K562 (cell line): ENCODE results near the gene ARF1. TPM values are rescaled to one million over a fixed set of nuclear protein-coding genes. Genes with fewer than 3 reads are reported as not detected.
A peak's percentile ranks its signal among the peaks of the same experiment; 100 is the strongest.

ENCODE experiments used
- ATAC-seq: fragments of 200-7000 bp; cut with Tn5 transposase; 3 replicates; pipeline ENCODE4 v1.9.1; 2020; ENCODE audit warnings: moderate library complexity
- BruUV-seq: library from RNA; stranded (reverse); fragments of 400-500 nt; replicated peaks from 2 replicates; lab custom pipeline; 2021; lab: Mats Ljungman, UMichigan
- CTCF ChIA-PET: fragments of 300-600 bp; formaldehyde crosslinking; extraction: SDS; loops from one replicate; lab custom pipeline; 2021; ENCODE audit warnings: low intra/inter-chr PET ratio; lab: Yijun Ruan, JAX
- POLR2A ChIA-PET: fragments of 300-600, 350-650 bp; sonication (Branson Sonifier 250); formaldehyde crosslinking; extraction: SDS; loops from one replicate; lab custom pipeline; 2021; ENCODE audit warnings: antibody characterized with exemption, inconsistent platforms; lab: Yijun Ruan, JAX
- DNase-seq, 4 experiments: peaks; one replicate each; pipeline versions ENCODE4 v3.0.0 to v3.0.0-alpha.2; 2011 to 2018; ENCODE audit warnings: low spot score in 3 of 4, mixed read lengths in 3 of 4; ENCODE audit errors: extremely low read depth in 1 of 4
- FAIRE-seq: peaks from 2 replicates; lab custom pipeline; 2011; peaks lifted over from hg19 to GRCh38; lab: Jason Lieb, UNC
- H2AFZ ChIP-seq: 2 replicates; pipeline ENCODE4 v1.6.0; 2011; ENCODE audit warnings: low read depth, low read length, control low read depth, inconsistent platforms
- H3K27ac ChIP-seq: fragments of 200-600 bp; 3 replicates; pipeline ENCODE4 v1.8.0; 2011; ENCODE audit warnings: low read depth, mild to moderate bottlenecking, control low read depth, inconsistent platforms, low read length, moderate library complexity, mixed read lengths; ENCODE audit errors: extremely low read depth
- H3K27me3 ChIP-seq, 2 experiments: fragments of 300-600 bp in 1 of 2; 2 replicates in 1 of 2; 3 replicates in 1 of 2; pipeline versions ENCODE4 v1.6.0 to v1.8.0; 2011; ENCODE audit warnings: inconsistent platforms in 2 of 2, low read length in 2 of 2, mild to moderate bottlenecking in 1 of 2, mixed read lengths in 1 of 2, moderate library complexity in 1 of 2; ENCODE audit not compliant: control insufficient read depth in 2 of 2, insufficient read depth in 2 of 2
- H3K36me3 ChIP-seq: fragments of 300-600 bp; 3 replicates; pipeline ENCODE4 v1.8.0; 2011; ENCODE audit warnings: mild to moderate bottlenecking, low read length, inconsistent platforms; ENCODE audit not compliant: control insufficient read depth, insufficient read depth
- H3K4me1 ChIP-seq, 2 experiments: fragments of 200-600 bp in 1 of 2; replicated peaks in 1 of 2; 2 replicates in 1 of 2; 3 replicates in 1 of 2; pipeline versions ENCODE4 v1.5.1 to v1.8.0; 2011; ENCODE audit warnings: inconsistent platforms in 2 of 2, low read length in 2 of 2, mild to moderate bottlenecking in 1 of 2, mixed read lengths in 1 of 2, moderate library complexity in 1 of 2; ENCODE audit not compliant: control insufficient read depth in 2 of 2, insufficient read depth in 2 of 2
- H3K4me2 ChIP-seq: 2 replicates; pipeline ENCODE4 v1.6.1; 2011; ENCODE audit warnings: low read length, control low read depth, inconsistent platforms, mixed read lengths; ENCODE audit not compliant: insufficient read depth
- H3K4me3 ChIP-seq: fragments of 200-600 bp; sonication (generic), shearing (Covaris generic); 2 replicates; pipeline ENCODE4 v1.5.1; 2016; ENCODE audit warnings: control low read depth, inconsistent platforms
- H3K79me2 ChIP-seq: fragments of 200-600 bp; 3 replicates; pipeline ENCODE4 v1.8.0; 2011; ENCODE audit warnings: low read length, inconsistent platforms; ENCODE audit not compliant: control insufficient read depth, insufficient read depth
- H3K9ac ChIP-seq, 2 experiments: 2 replicates each; pipeline versions ENCODE4 v1.6.0 to v1.6.1; 2011; ENCODE audit warnings: low read depth in 2 of 2, low read length in 2 of 2, control low read depth in 1 of 2, inconsistent platforms in 1 of 2, mild to moderate bottlenecking in 1 of 2, mixed read lengths in 1 of 2; ENCODE audit not compliant: insufficient read depth in 1 of 2
- H3K9me1 ChIP-seq: one replicate; pipeline ENCODE4 v1.6.0; 2011; ENCODE audit warnings: inconsistent platforms, mild to moderate bottlenecking, low read length, moderate library complexity; ENCODE audit not compliant: control insufficient read depth, insufficient read depth
- H3K9me3 ChIP-seq: replicated peaks from 2 replicates; pipeline ENCODE4 v1.5.1; 2011; ENCODE audit warnings: low read depth, low read length, inconsistent platforms; ENCODE audit not compliant: control insufficient read depth, insufficient read depth
- H4K20me1 ChIP-seq: replicated peaks from 2 replicates; pipeline ENCODE4 v1.6.1; 2011; ENCODE audit warnings: low read length, inconsistent platforms, mixed read lengths; ENCODE audit not compliant: control insufficient read depth, insufficient read depth
- ASH1L ChIP-seq: fragments of 450-650 bp; IDR thresholded peaks from 2 replicates; pipeline ENCODE4 v1.6.1; 2018; ENCODE audit warnings: borderline replicate concordance, mild to moderate bottlenecking, low read depth; ENCODE audit not compliant: partially characterized antibody
- ATF4 ChIP-seq: fragments of 450-650 bp; formaldehyde crosslinking; IDR thresholded peaks from 2 replicates; pipeline ENCODE4 v1.4.0; 2022; ENCODE audit warnings: mild to moderate bottlenecking, moderate library complexity
- HEY1 ChIP-seq: fragments of 250-450 bp; sonication (Bioruptor Pico); IDR thresholded peaks from 2 replicates; pipeline ENCODE4 v1.5.0; 2020; ENCODE audit warnings: mild to moderate bottlenecking, moderate library complexity, borderline replicate concordance
- KDM1A ChIP-seq, 2 experiments: fragments of 450-650 bp; IDR thresholded peaks; 2 replicates each; pipeline ENCODE4 v1.6.1; 2016; ENCODE audit warnings: mild to moderate bottlenecking in 2 of 2
- KDM5B ChIP-seq: fragments of 200-600 bp; sonication (generic); IDR thresholded peaks from 2 replicates; pipeline ENCODE4 v1.6.1; 2012; ENCODE audit warnings: low read depth, mild to moderate bottlenecking, moderate library complexity, low read length, control low read depth, inconsistent platforms; ENCODE audit not compliant: insufficient replicate concordance
- SFPQ ChIP-seq: fragments of 200-400 bp; formaldehyde crosslinking; IDR thresholded peaks from 2 replicates; pipeline ENCODE4 v1.6.1; 2017; ENCODE audit warnings: mild to moderate bottlenecking, low read depth, low read length, moderate library complexity
- TEAD4 ChIP-seq, 2 experiments: sonication (generic) in 1 of 2; formaldehyde crosslinking in 1 of 2; IDR thresholded peaks; 2 replicates each; pipeline versions ENCODE4 v1.6.1 to v1.8.0; 2012 to 2022; ENCODE audit warnings: borderline replicate concordance in 1 of 2, inconsistent platforms in 1 of 2, low read length in 1 of 2, mild to moderate bottlenecking in 1 of 2, missing genetic modification reagents in 1 of 2
- ZNF165 ChIP-seq: fragments of 250-450 bp; sonication (Bioruptor Pico); IDR thresholded peaks from 2 replicates; pipeline ENCODE4 v1.4.0; 2020; ENCODE audit warnings: borderline replicate concordance
- ZNF384 ChIP-seq: IDR thresholded peaks from 2 replicates; pipeline ENCODE4 v1.6.1; 2012; ENCODE audit warnings: low read depth, low read length, improper control_type of control experiment
- WGBS: fragments of 100-300 bp; shearing (Covaris generic); methylation state at CpG from one replicate; pipeline ENCODE4 v1.1.6; 2016; ENCODE audit warnings: low coverage, mixed read lengths; ENCODE audit not compliant: insufficient coverage; ENCODE audit errors: missing lambda C conversion rate; 5-methylcytosine and 5-hydroxymethylcytosine counted together
- in situ Hi-C: fragments of 300-500 bp; cut with MboI; formaldehyde crosslinking; loops from 4 replicates; pipeline ENCODE4 v1.15.0; 2018; ENCODE audit warnings: inconsistent platforms, mixed read lengths
- intact Hi-C: fragments of 100-400 bp; cut with micrococcal nuclease; formaldehyde crosslinking; loops from 2 replicates; pipeline ENCODE4 v1.14.2; 2022
- polyA plus RNA-seq, 8 experiments: library from polyadenylated mRNA; depleted of rRNA in 4 of 8; stranded (reverse) in 5 of 8; unstranded in 3 of 8; fragments of >200 nt; fragmentation: Nextera tagmentation in 2 of 8; fragmentation: Illumina TruSeq in 1 of 8; extraction: Ambion mirVana in 2 of 8; extraction: Trizol in 1 of 8; gene quantifications; 2 replicates each; pipeline versions ENCODE4 v1.2.1 to v1.2.3, GENCODE V29; 2011 to 2014; ENCODE audit warnings: inconsistent platforms in 1 of 8, missing spikeins in 1 of 8
- total RNA-seq, 7 experiments: library from RNA; depleted of rRNA in 6 of 7; stranded (reverse); fragments of >200 nt in 6 of 7; fragmentation: Illumina TruSeq in 2 of 7; extraction: Trizol in 2 of 7; gene quantifications; 2 replicates each; pipeline versions ENCODE4 v1.2.1 to v1.2.3, GENCODE V29; 2011 to 2021; ENCODE audit warnings: low replicate concordance in 1 of 7
- TF ChIP-seq, protein P1 (sequence below): fragments of 250-450 bp; sonication (Bioruptor Pico); IDR thresholded peaks from 2 replicates; pipeline ENCODE4 v1.4.0; 2020; ENCODE audit warnings: mild to moderate bottlenecking, moderate library complexity, borderline replicate concordance

The ARF1 gene
- total and polyA plus RNA-seq, 9 of the 15 experiments (the other 6 are each of a cell fraction or from before 2014, with no cell fraction given): 69.8 to 593 (median 325) TPM

DNA sequence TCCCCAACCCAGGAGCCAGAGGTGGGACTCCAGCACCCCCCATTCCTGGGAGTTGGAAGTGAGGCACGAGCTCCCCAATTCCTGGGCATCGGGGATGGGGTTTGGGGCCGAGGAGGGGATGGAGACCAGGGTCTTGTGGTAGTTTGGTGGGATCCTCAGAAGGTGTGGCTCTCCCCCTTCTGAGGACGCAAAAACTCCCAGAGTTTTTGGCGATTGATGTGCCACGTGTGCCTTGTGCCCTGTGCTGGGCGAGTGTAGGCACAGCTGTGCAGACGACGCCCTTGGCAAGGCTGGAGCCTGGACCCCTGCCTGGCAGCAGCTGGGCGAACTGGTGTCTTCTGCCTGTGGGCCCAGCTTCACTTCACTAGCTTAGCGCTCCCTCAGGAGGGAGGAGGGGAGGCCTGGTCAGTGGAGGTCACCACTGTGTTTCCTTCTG is 60.2 kb downstream of the ARF1 start:
- no peak for ATAC-seq
- H3K9me1 ChIP-seq: peaks cover 24% of the 10 kb centered on the region
- H3K36me3 ChIP-seq: peaks cover 43% of the 10 kb centered on the region; the same call in 2 of the 3 replicates
- no peak for FAIRE-seq
- H3K9ac ChIP-seq: peak overlapping the region; percentile 7 to 98; a peak in 3 of 4 replicates
- intact Hi-C loops (no loop called here), in situ Hi-C loops (no loop called here)
- no peak for DNase-seq
- H3K4me3 ChIP-seq: no peak overlapping the region
- H4K20me1 ChIP-seq: peaks cover 68% of the 10 kb centered on the region
- H2AFZ ChIP-seq: no peak overlapping the region
- H3K4me1 ChIP-seq: peaks cover 61 to 88% of the 10 kb centered on the region in 2 experiments
- H3K27ac ChIP-seq: peak overlapping the region; percentile 8; the same call in 1 of the 3 replicates
- ChIA-PET POLR2A (interaction anchor here (0.7 to 6.0 kb wide), 10 partner anchors 8 to 34 kb away, joined by 3 to 47 read pairs (median 4); partner anchors contain the start of genes IBA57 and MRPL55), CTCF (no interaction called here)
- BruUV-seq: no TSS peak
- H3K79me2 ChIP-seq: peaks cover 76% of the 10 kb centered on the region
- no peaks in the 10 kb centered on the region for H3K27me3 ChIP-seq
- WGBS: 87% methylated on average over 6 of the region's 11 CpGs
- peak overlapping the region; percentile 92; the same call in 1 of the 2 replicates for H3K4me2 ChIP-seq
- no peaks in the 10 kb centered on the region for H3K9me3 ChIP-seq
- TF ChIP-seq, protein P1, sequence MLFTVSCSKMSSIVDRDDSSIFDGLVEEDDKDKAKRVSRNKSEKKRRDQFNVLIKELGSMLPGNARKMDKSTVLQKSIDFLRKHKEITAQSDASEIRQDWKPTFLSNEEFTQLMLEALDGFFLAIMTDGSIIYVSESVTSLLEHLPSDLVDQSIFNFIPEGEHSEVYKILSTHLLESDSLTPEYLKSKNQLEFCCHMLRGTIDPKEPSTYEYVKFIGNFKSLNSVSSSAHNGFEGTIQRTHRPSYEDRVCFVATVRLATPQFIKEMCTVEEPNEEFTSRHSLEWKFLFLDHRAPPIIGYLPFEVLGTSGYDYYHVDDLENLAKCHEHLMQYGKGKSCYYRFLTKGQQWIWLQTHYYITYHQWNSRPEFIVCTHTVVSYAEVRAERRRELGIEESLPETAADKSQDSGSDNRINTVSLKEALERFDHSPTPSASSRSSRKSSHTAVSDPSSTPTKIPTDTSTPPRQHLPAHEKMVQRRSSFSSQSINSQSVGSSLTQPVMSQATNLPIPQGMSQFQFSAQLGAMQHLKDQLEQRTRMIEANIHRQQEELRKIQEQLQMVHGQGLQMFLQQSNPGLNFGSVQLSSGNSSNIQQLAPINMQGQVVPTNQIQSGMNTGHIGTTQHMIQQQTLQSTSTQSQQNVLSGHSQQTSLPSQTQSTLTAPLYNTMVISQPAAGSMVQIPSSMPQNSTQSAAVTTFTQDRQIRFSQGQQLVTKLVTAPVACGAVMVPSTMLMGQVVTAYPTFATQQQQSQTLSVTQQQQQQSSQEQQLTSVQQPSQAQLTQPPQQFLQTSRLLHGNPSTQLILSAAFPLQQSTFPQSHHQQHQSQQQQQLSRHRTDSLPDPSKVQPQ (CRISPR knock-in tag): no peak
- TF ChIP-seq ASH1L (no peak), HEY1 (no peak), TEAD4 (IDR thresholded peaks at IDR 0.05; ENCODE audit: low read length) (no peak), TEAD4 (CRISPR knock-in tag; IDR thresholded peaks at IDR 0.05; ENCODE audit: borderline replicate concordance) (no peak), ATF4 (CRISPR knock-in tag) (no peak), ZNF165 (CRISPR knock-in tag) (no peak), SFPQ (no peak), KDM5B (no peak), KDM1A (IDR thresholded peaks at IDR 0.05) (no peak), ZNF384 (no peak)
